Liver (tissue), 9 donors: ENCODE measurements around the gene PALMD. TPM values are rescaled to one million over a fixed set of nuclear protein-coding genes. Genes with fewer than 3 reads are reported as not detected.

ENCODE experiments used
- DNase-seq: peaks from one replicate; pipeline ENCODE4 v3.0.0-alpha.2; 2017; ENCODE audit warnings: low spot score
- H3K27ac ChIP-seq, 2 donors: one replicate each; pipeline ENCODE4 v1.7.0; 2013; ENCODE audit warnings: inconsistent platforms in 2 of 2, low read length in 2 of 2, control low read depth in 1 of 2, low read depth in 1 of 2, mild to moderate bottlenecking in 1 of 2
- H3K27me3 ChIP-seq, 4 donors: one replicate each; pipeline versions ENCODE4 v1.6.1 to v1.7.0; 2013; ENCODE audit warnings: low read length in 3 of 4, inconsistent platforms in 1 of 4, mild to moderate bottlenecking in 1 of 4, moderate library complexity in 1 of 4; ENCODE audit not compliant: control insufficient read depth in 4 of 4, insufficient read depth in 4 of 4
- H3K36me3 ChIP-seq, 4 donors: one replicate each; pipeline versions ENCODE4 v1.6.1 to v1.7.0; 2013; ENCODE audit warnings: low read length in 3 of 4, mild to moderate bottlenecking in 3 of 4, low read depth in 1 of 4, moderate library complexity in 1 of 4; ENCODE audit not compliant: control insufficient read depth in 4 of 4, insufficient read depth in 3 of 4
- H3K4me1 ChIP-seq, 4 donors: one replicate each; pipeline versions ENCODE4 v1.6.1 to v1.7.0; 2013; ENCODE audit warnings: low read length in 3 of 4, mild to moderate bottlenecking in 3 of 4, moderate library complexity in 1 of 4; ENCODE audit not compliant: control insufficient read depth in 4 of 4, insufficient read depth in 4 of 4
- H3K4me3 ChIP-seq, 3 donors: one replicate each; pipeline versions ENCODE4 v1.6.1 to v1.7.0; 2013; ENCODE audit warnings: low read length in 3 of 3, control low read depth in 1 of 3, low read depth in 1 of 3, mild to moderate bottlenecking in 1 of 3
- H3K9ac ChIP-seq, 2 donors: one replicate each; pipeline ENCODE4 v1.7.0; 2013; ENCODE audit warnings: low read length in 2 of 2, mild to moderate bottlenecking in 2 of 2, moderate library complexity in 2 of 2, control low read depth in 1 of 2, low read depth in 1 of 2
- H3K9me3 ChIP-seq, 4 donors: one replicate each; pipeline versions ENCODE4 v1.6.1 to v1.7.0; 2013; ENCODE audit warnings: low read length in 3 of 4; ENCODE audit not compliant: control insufficient read depth in 4 of 4
- ATF3 ChIP-seq: IDR thresholded peaks from 2 replicates; pipeline ENCODE4 v1.6.1; 2016; ENCODE audit warnings: antibody characterized with exemption
- EGR1 ChIP-seq, 2 donors: IDR thresholded peaks; 2 replicates each; pipeline ENCODE4 v1.6.1; 2016 to 2018; ENCODE audit warnings: antibody characterized with exemption in 2 of 2, low read depth in 2 of 2
- FOXA1 ChIP-seq: IDR thresholded peaks from 2 replicates; pipeline ENCODE4 v1.6.1; 2016; ENCODE audit warnings: antibody characterized with exemption
- FOXA2 ChIP-seq: IDR thresholded peaks from 2 replicates; pipeline ENCODE4 v1.6.1; 2016; ENCODE audit warnings: antibody characterized with exemption
- GABPA ChIP-seq, 2 donors: IDR thresholded peaks in 1 of 2; conservative IDR thresholded peaks in 1 of 2; 2 replicates each; pipeline ENCODE4 v1.6.1; 2016; ENCODE audit warnings: antibody characterized with exemption in 2 of 2, mild to moderate bottlenecking in 1 of 2, moderate library complexity in 1 of 2
- HNF4A ChIP-seq, 2 donors: conservative IDR thresholded peaks; 2 replicates each; pipeline ENCODE4 v1.6.1; 2016; ENCODE audit warnings: antibody characterized with exemption in 2 of 2, mild to moderate bottlenecking in 2 of 2
- HNF4G ChIP-seq: IDR thresholded peaks from 2 replicates; pipeline ENCODE4 v1.6.1; 2016; ENCODE audit warnings: antibody characterized with exemption
- JUND ChIP-seq, 2 donors: IDR thresholded peaks; 2 replicates each; pipeline ENCODE4 v1.6.1; 2016; ENCODE audit warnings: antibody characterized with exemption in 2 of 2
- MAX ChIP-seq: IDR thresholded peaks from 2 replicates; pipeline ENCODE4 v1.6.1; 2016; ENCODE audit warnings: antibody characterized with exemption
- NR2F2 ChIP-seq: IDR thresholded peaks from 2 replicates; pipeline ENCODE4 v1.6.1; 2016; ENCODE audit warnings: antibody characterized with exemption
- RAD21 ChIP-seq, 2 donors: IDR thresholded peaks; 2 replicates each; pipeline ENCODE4 v1.6.1; 2016; ENCODE audit warnings: antibody characterized with exemption in 2 of 2, mild to moderate bottlenecking in 2 of 2
- REST ChIP-seq: IDR thresholded peaks from 2 replicates; pipeline ENCODE4 v1.6.1; 2016; ENCODE audit warnings: antibody characterized with exemption, mild to moderate bottlenecking
- RXRA ChIP-seq, 2 donors: IDR thresholded peaks; 2 replicates each; pipeline ENCODE4 v1.6.1; 2017 to 2018; ENCODE audit warnings: antibody characterized with exemption in 2 of 2, mild to moderate bottlenecking in 1 of 2
- SP1 ChIP-seq: IDR thresholded peaks from 2 replicates; pipeline ENCODE4 v1.6.1; 2018; ENCODE audit warnings: antibody characterized with exemption, mild to moderate bottlenecking
- TAF1 ChIP-seq: conservative IDR thresholded peaks from 2 replicates; pipeline ENCODE4 v1.6.1; 2016; ENCODE audit warnings: antibody characterized with exemption, mild to moderate bottlenecking
- YY1 ChIP-seq: IDR thresholded peaks from 2 replicates; pipeline ENCODE4 v1.6.1; 2016; ENCODE audit warnings: antibody characterized with exemption, mild to moderate bottlenecking
- ZBTB33 ChIP-seq: IDR thresholded peaks from 2 replicates; pipeline ENCODE4 v1.6.1; 2016; ENCODE audit warnings: antibody characterized with exemption
- WGBS: extraction: QIAGEN DNeasy Blood & Tissue Kit; methylation state at CpG from one replicate; pipeline ENCODE4 v1.1.7; 2013; 5-methylcytosine and 5-hydroxymethylcytosine counted together
- polyA plus RNA-seq, 2 donors: library from polyadenylated mRNA; stranded (reverse) in 1 of 2; unstranded in 1 of 2; fragments of 200-250 nt in 1 of 2; fragments of >200 nt in 1 of 2; fragmentation: Nextera tagmentation in 1 of 2; extraction: Ambion mirVana in 1 of 2; gene quantifications; one replicate each; pipeline versions ENCODE4 v1.2.1 to v1.2.3, GENCODE V29; 2013 to 2015
- total RNA-seq, 2 donors: library from RNA; depleted of rRNA; stranded (reverse); fragments of >200 nt; gene quantifications; one replicate each; pipeline ENCODE4 v1.2.3, GENCODE V29; 2014
- donor health status: healthy.
- donor health status: healthy.
- donor health status: healthy.
- donor health status: healthy.
- donor health status: healthy.

The PALMD gene
- total and polyA plus RNA-seq, 4 donors: 9.7 to 24.0 (median 19.5) TPM

GRCh38 chr1:99608058-99608457, 37.9 kb upstream of the PALMD start:
- 95% methylated on average over 2 of the region's 2 CpGs for WGBS

GRCh38 chr1:99613716-99614115, 32.2 kb upstream of the PALMD start:
- Histone ChIP-seq H3K9ac (no peak overlapping the region), H3K9me3 (no peaks in the 10 kb centered on the region), H3K4me1 (peaks cover 0 to 1% (median 0%) of the 10 kb centered on the region in 4 donors), H3K4me3 (no peak overlapping the region), H3K27me3 (no peaks in the 10 kb centered on the region), H3K36me3 (no peaks in the 10 kb centered on the region), H3K27ac (no peak overlapping the region)
- TF ChIP-seq HNF4A (conservative IDR thresholded peaks at IDR 0.05): no peak
- no peak for TF ChIP-seq FOXA2
- TF ChIP-seq FOXA1: no peak
- TF ChIP-seq SP1: no peak
- no peak for TF ChIP-seq MAX
- TF ChIP-seq ZBTB33: no peak
- TF ChIP-seq YY1: no peak
- no peak for TF ChIP-seq NR2F2
- no peak for TF ChIP-seq JUND (IDR thresholded peaks at IDR 0.05)
- no peak for TF ChIP-seq ATF3
- TF ChIP-seq RXRA (IDR thresholded peaks at IDR 0.05): no peak
- no peak for TF ChIP-seq HNF4G
- no peak for TF ChIP-seq TAF1
- TF ChIP-seq GABPA (IDR thresholded peaks at IDR 0.05 in 1 of 2, conservative IDR thresholded peaks at IDR 0.05 in 1 of 2): no peak
- TF ChIP-seq RAD21 (IDR thresholded peaks at IDR 0.05): no peak
- no peak for TF ChIP-seq REST
- TF ChIP-seq EGR1 (IDR thresholded peaks at IDR 0.05; ENCODE audit: low read depth in 2 of 2): no peak
- DNase-seq: no peak
- whole genome bisulfite sequencing: 55% methylated on average over 2 of the region's 2 CpGs

More at GRCh38 chr1:99608058-99608457, 37.9 kb upstream of the PALMD start:
- peaks cover 0 to 3% (median under 1%) of the 10 kb centered on the region in 4 donors for H3K9me3 ChIP-seq
- peaks cover 1 to 6% (median 5%) of the 10 kb centered on the region in 4 donors for H3K4me1 ChIP-seq
- no peak for TF ChIP-seq SP1
- TF ChIP-seq YY1: no peak
- no peak for TF ChIP-seq GABPA (IDR thresholded peaks at IDR 0.05 in 1 of 2, conservative IDR thresholded peaks at IDR 0.05 in 1 of 2)
- TF ChIP-seq NR2F2: no peak
- H3K27ac ChIP-seq: no peak overlapping the region
- H3K4me3 ChIP-seq: no peak overlapping the region
- no peaks in the 10 kb centered on the region for H3K36me3 ChIP-seq
- H3K27me3 ChIP-seq: no peaks in the 10 kb centered on the region
- no peak overlapping the region for H3K9ac ChIP-seq
- no peak for DNase-seq
